Esophagus mucosa (tissue), 1 donor: ENCODE results near the gene CA7. TPM values are rescaled to one million over a fixed set of nuclear protein-coding genes. Genes with fewer than 3 reads are reported as not detected.

ENCODE experiments used
- ATAC-seq: fragments of 200-7000 bp; cut with Tn5 transposase; one replicate; pipeline ENCODE4 v1.9.1; 2020
- total RNA-seq: library from RNA; stranded (reverse); gene quantifications from one replicate; pipeline ENCODE4 v1.2.4, GENCODE V29; 2023
- donor health status: DM: yes; HTN: yes; CAD: no.

The CA7 gene
- not detected for total RNA-seq

DNA sequence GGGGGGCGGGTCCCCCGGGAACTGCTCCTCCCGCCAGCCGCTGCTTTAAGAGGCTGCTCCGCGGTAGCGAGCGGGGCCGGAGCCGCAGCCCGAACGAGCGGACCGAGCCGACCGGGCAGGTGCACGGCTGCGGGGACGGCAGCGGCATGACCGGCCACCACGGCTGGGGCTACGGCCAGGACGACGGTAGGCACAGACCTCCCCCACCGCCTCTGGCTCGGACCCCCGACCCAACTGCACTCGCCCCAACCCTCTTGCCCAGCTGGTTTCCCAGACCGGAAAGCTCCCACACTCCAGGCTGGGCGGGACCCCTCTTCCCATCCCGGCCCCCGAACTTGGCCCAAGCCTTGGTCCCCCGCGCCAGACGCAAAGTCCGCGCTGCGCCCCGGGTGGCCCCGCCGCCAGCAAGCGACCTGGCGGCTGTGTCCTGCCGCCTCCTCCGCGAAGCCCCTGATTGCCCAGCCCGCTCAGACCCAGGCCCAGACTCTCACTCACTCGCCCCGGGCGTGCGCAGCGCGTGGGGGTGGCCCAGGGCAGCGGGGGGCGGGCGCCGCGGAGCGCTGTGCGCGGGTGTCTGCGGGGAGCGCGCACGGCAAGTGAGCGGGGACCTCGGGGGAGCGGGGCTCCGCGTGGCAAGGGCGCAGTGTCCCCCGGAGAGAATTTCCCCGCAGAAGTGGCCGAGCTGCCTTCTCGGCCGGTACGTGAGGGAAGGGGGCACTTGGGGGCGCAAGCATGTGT, at the start of gene CA7:
Gene CA7 (plus strand): TSS at position 73 of the 738 bp plus-strand sequence. CDS start 74 bp downstream, at position 147.
- peak; percentile 33 for ATAC-seq

GRCh38 chr16:66798161-66798560, 46.1 kb upstream of the CA7 start:
- ATAC-seq = no peak

- peak; percentile 8 for ATAC-seq
Observed at GRCh38 chr16:66800856-66801255, 43.4 kb upstream of the CA7 start.

- peak; percentile 15 for ATAC-seq
Observed at GRCh38 chr16:66801320-66802105, 42.7 kb upstream of the CA7 start, which contains the start of gene TERB1. Gene TERB1 (minus strand): TSS chr16:66801584. CDS start chr16:66796798, 4,786 bp downstream.

- no peak for ATAC-seq
Observed at GRCh38 chr16:66802159-66802558, 42.1 kb upstream of the CA7 start.

GRCh38 chr16:66809765-66810164, 34.4 kb upstream of the CA7 start:
- ATAC-seq = no peak

DNA sequence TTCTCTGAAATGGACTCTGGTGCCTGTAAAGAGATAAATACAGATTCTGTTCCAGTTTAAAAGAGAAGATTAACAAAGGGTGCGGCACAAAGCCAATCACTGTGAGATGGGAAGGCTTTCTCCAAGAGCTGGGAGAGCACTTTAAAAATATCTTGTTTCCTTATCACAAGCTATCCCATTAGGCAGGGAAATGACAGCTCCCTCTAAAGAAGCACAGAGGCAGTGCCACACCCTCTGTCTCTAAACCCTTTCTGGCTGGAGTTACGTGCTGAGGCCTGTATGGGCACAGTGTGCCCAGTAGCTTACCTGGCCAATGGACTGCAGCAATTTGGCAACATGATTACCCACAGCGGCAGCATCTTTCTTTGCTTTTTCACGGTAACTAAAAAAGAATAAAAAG, 33.8 kb upstream of the CA7 start:
- peak; percentile 92 for ATAC-seq

- ATAC-seq = no peak
Observed at GRCh38 chr16:66811043-66811442, 33.2 kb upstream of the CA7 start.

GRCh38 chr16:66814734-66815133, 29.5 kb upstream of the CA7 start:
- no peak for ATAC-seq

- ATAC-seq = no peak
Observed at GRCh38 chr16:66824006-66824405, 20.2 kb upstream of the CA7 start.

DNA sequence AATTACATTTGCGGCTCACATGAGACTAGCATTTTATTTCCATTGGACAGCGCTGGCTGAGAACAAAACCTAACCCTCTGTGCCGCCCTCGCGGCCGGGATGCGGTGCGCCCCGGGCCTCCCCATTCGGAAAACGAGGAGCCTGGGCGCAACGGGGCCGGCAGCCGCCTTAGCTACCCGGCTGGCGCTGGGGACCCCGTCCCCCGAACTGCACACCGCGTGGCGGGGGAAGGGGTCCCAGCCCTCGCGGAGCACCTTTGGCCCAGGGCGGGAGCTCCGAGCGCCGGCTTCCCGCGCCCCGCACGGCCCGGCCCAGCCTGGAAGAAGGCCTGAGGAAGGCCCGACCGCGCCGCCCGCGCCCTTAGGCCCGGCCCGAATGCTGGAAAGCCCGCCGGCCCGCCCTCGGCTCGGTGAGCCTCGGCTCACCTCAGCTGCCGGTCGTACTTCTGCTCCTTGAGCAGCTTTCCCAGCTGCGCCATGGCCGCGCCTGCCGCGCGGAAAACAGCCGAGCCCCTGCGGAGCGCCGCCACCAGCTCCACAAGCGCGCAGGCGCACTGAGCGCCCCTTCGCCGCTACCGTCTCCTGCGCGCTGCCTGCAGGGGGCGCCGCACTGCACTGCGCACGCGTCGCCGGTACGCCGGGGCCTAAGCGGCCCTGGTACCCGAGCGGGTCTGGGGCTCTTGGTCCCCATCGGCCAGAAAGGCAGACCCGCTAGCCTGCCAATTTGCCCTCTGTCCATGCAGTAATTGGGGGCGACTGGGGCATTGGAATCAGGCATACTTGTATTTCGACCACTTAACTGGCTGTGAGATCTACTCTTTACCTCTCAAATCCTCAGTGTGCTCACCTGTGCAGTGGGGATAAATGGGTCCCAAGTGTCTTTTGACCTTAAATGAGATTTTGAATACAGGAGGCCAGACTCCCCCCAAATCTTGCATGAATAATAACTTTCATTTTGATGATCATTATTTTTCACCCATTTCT, 13.5 kb upstream of the CA7 start, which contains the start of gene NAE1:
Gene NAE1 (minus strand): TSS at position 555 of the 983 bp plus-strand sequence. CDS start 77 bp downstream, at position 478.
- peak; percentile 98 for ATAC-seq

DNA sequence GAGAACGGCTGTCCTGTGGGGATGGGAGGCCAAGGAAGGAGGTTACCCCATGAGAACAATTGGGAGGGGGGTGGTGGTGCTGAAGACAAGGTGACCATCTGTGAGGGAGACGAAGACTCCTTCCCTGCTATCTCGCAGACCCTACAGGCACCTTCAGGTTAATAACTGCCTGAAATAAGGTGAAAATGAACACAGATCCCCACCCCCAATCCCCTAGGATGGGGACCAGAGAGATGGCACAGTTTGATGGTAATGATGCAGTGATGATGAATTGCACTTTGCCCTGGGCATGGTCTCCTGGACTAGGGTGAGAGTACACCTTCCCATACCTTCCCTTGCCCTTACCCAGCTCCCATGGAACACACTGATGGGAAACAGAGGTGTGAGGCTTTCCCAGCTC, 12.0 kb upstream of the CA7 start:
- no peak for ATAC-seq

- ATAC-seq = no peak
Observed at GRCh38 chr16:66832661-66833305, 11.4 kb upstream of the CA7 start.

GRCh38 chr16:66834746-66835145, 9.5 kb upstream of the CA7 start:
- ATAC-seq = no peak

- ATAC-seq = no peak
Observed at GRCh38 chr16:66840883-66841282, 3.3 kb upstream of the CA7 start.

GRCh38 chr16:66841366-66841765, 2.8 kb upstream of the CA7 start:
- ATAC-seq = no peak

GRCh38 chr16:66842765-66843164, 1.4 kb upstream of the CA7 start:
- peak; percentile 31 for ATAC-seq

DNA sequence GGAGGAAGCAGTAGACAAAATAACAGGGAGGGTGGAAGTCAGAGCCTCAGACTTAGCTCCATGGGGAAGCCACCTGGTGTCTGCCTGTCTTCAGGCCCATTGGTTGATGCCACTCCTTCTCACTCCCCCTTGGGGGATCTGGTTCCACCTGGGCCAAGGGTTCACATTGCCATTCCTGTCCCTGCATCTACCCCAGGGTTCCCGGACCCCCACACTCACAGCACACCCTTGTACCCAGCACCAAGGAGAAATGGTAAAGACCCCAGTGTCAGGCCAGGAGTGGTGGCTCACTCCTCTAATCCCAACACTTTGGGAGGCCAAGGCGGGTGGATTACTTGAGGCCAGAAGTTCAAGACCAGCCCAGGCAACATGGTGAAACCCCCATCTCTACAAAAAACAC, 1.0 kb upstream of the CA7 start:
- ATAC-seq = no peak

DNA sequence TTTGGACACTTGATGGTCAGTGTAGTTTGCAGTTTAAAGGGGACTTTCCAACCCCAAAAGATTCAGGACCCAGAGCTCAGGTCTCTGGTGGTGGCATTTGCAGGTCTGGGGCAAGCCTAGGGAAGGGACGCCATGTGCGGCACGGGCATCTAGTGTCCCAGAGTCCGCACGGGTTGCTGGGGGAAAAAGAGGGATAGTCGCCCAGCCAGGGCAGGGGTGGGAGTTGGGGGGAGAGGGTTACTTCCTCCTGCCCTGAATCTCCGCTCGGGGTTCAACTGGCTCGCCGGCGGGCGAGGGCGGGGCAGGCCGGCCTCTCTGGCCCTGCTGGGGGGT, 239 bp upstream of the CA7 start:
- ATAC-seq = no peak

GRCh38 chr16:66845080-66845410, 831 bp downstream of the CA7 start:
- peak; percentile 20 for ATAC-seq

DNA sequence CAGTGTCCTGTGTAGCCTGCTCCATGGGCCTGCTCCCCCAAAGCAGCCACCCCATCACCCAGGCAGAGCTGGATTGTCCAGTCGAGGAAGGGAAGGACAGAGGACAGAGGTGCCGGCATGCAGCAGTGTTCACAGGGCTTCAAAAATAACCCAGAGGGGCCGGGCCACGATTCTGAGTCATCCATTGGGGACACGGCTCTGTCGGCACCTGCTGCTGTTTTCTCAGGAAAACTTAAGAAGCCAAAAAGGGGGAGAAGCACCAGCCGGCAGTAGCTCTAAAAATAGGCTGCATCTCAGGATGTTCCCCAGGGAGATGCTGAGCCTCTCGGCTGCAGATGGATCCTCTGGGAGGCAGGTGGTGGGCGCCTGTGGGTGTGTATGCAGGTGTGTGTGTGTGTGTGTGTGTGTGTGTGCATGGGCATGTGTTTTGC, 1.6 kb downstream of the CA7 start:
- ATAC-seq = no peak

DNA sequence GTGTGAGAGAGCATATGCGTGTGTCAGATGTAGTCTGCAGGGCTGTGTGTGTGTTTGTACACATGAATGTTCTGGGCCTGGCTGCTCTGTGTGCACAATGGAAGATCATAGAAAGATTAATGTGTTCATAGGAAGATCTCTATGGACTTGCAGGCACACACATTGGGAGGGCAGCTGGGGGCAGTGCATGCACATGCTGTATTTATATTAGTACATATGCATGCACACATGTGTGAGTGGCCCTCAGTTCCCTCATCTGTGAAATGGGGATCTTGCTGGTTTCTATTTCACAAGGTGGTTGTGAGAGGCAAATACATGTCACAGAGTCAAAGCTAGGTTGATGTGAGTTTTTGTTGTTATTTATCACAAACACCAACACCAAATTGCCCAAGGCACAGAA, 2.1 kb downstream of the CA7 start:
- no peak for ATAC-seq
